Body of pancreas (tissue), 4 donors: ENCODE data around the gene ALG12.

Source experiments
- CTCF ChIP-seq, 7 experiments: fragments of 450-650 bp in 4 of 7; fragments of 200-600 bp in 3 of 7; sonication (generic) in 3 of 7; IDR thresholded peaks; one replicate each; pipeline ENCODE4 v1.5.1; 2016 to 2019; ENCODE audit warnings: antibody characterized with exemption in 7 of 7
- POLR2A ChIP-seq, 3 donors: fragments of 450-650 bp; IDR thresholded peaks; one replicate each; pipeline ENCODE4 v1.6.1; 2016; ENCODE audit warnings: antibody characterized with exemption in 3 of 3, mild to moderate bottlenecking in 2 of 3

- no peak for TF ChIP-seq POLR2A (IDR thresholded peaks at IDR 0.05)
- no peak for TF ChIP-seq CTCF (IDR thresholded peaks at IDR 0.05)
Observed at GRCh38 chr22:49943771-49944398, 25.6 kb upstream of the ALG12 start.
